ENCODE data around the gene TTLL3.

The TTLL3 gene

GRCh38 chr3:9785602-9786001 lies 24.5 kb upstream of the TTLL3 start:
- Histone ChIP-seq H3K9me2 (replicated peaks; ENCODE audit: insufficient read depth, low read length) (no peaks in the 10 kb centered on the region), H3K9me3 (ENCODE audit: insufficient read depth, low read length) (no peaks in the 10 kb centered on the region), H2AFZ (ENCODE audit: low read depth, low read length, severe bottlenecking) (no peak overlapping the region), H3K4me2 (ENCODE audit: low read depth, low read length, poor library complexity, severe bottlenecking) (no peak overlapping the region), H4K20me1 (ENCODE audit: low read depth, low read length) (no peaks in the 10 kb centered on the region), H3K9ac (ENCODE audit: low read length) (no peak overlapping the region), H3K36me3 (ENCODE audit: low read length) (0 out of 2 replicates have a peak, but pooled peaks cover 3% of the 10 kb centered on the region), H3F3A (ENCODE audit: insufficient read depth) (peaks cover 31% of the 10 kb centered on the region), H3K27me3 (ENCODE audit: low read length) (no peaks in the 10 kb centered on the region), H3K27ac (ENCODE audit: low read depth, low read length) (no peak overlapping the region), H3K4me3 (ENCODE audit: insufficient read depth, low read length, poor library complexity, severe bottlenecking) (no peak overlapping the region), H3K79me2 (ENCODE audit: insufficient read depth, low read length) (no peaks in the 10 kb centered on the region)
- no peak for TF ChIP-seq CTCF (IDR thresholded peaks at IDR 0.05; ENCODE audit: insufficient read depth, low read length, poor library complexity, severe bottlenecking)
- no peak for TF ChIP-seq EZH2phosphoT487 (conservative IDR thresholded peaks at IDR 0.05; ENCODE audit: low read length)

- Histone ChIP-seq H3K4me2 (ENCODE audit: low read depth, low read length, poor library complexity, severe bottlenecking) (no peak overlapping the region), H3K9ac (ENCODE audit: low read length) (no peak overlapping the region), H3F3A (ENCODE audit: insufficient read depth) (peaks cover 25% of the 10 kb centered on the region), H3K27ac (ENCODE audit: low read depth, low read length) (no peak overlapping the region), H3K9me3 (ENCODE audit: insufficient read depth, low read length) (no peaks in the 10 kb centered on the region), H3K79me2 (ENCODE audit: insufficient read depth, low read length) (no peaks in the 10 kb centered on the region), H3K27me3 (ENCODE audit: low read length) (no peaks in the 10 kb centered on the region), H3K4me3 (ENCODE audit: insufficient read depth, low read length, poor library complexity, severe bottlenecking) (no peak overlapping the region), H2AFZ (ENCODE audit: low read depth, low read length, severe bottlenecking) (no peak overlapping the region), H3K9me2 (replicated peaks; ENCODE audit: insufficient read depth, low read length) (no peaks in the 10 kb centered on the region), H3K36me3 (ENCODE audit: low read length) (0 out of 2 replicates have a peak, but pooled peaks cover 3% of the 10 kb centered on the region), H4K20me1 (ENCODE audit: low read depth, low read length) (no peaks in the 10 kb centered on the region)
- TF ChIP-seq EZH2phosphoT487 (conservative IDR thresholded peaks at IDR 0.05; ENCODE audit: low read length): no peak
- TF ChIP-seq CTCF (IDR thresholded peaks at IDR 0.05; ENCODE audit: insufficient read depth, low read length, poor library complexity, severe bottlenecking): no peak
Measured at GRCh38 chr3:9786209-9786739, 23.8 kb upstream of the TTLL3 start.

GRCh38 chr3:9786825-9787669 lies 23.0 kb upstream of the TTLL3 start:
- Histone ChIP-seq H3F3A (ENCODE audit: insufficient read depth) (peaks cover 19% of the 10 kb centered on the region), H3K9me2 (replicated peaks; ENCODE audit: insufficient read depth, low read length) (no peaks in the 10 kb centered on the region), H3K9ac (ENCODE audit: low read length) (no peak overlapping the region), H3K27ac (ENCODE audit: low read depth, low read length) (no peak overlapping the region), H3K36me3 (ENCODE audit: low read length) (0 out of 2 replicates have a peak, but pooled peaks cover 3% of the 10 kb centered on the region), H3K79me2 (ENCODE audit: insufficient read depth, low read length) (peaks cover 7% of the 10 kb centered on the region; the same call in 1 of the 2 replicates), H3K9me3 (ENCODE audit: insufficient read depth, low read length) (no peaks in the 10 kb centered on the region), H3K4me2 (ENCODE audit: low read depth, low read length, poor library complexity, severe bottlenecking) (no peak overlapping the region), H2AFZ (ENCODE audit: low read depth, low read length, severe bottlenecking) (no peak overlapping the region), H4K20me1 (ENCODE audit: low read depth, low read length) (no peaks in the 10 kb centered on the region), H3K27me3 (ENCODE audit: low read length) (no peaks in the 10 kb centered on the region), H3K4me3 (ENCODE audit: insufficient read depth, low read length, poor library complexity, severe bottlenecking) (no peak overlapping the region)
- peak; percentile 47 for TF ChIP-seq CTCF (IDR thresholded peaks at IDR 0.05; ENCODE audit: insufficient read depth, low read length, poor library complexity, severe bottlenecking)
- TF ChIP-seq EZH2phosphoT487 (conservative IDR thresholded peaks at IDR 0.05; ENCODE audit: low read length): no peak

Data from SU-DHL-6 (cell line).